ENCODE measurements around the gene KRTAP10-7.

DNA sequence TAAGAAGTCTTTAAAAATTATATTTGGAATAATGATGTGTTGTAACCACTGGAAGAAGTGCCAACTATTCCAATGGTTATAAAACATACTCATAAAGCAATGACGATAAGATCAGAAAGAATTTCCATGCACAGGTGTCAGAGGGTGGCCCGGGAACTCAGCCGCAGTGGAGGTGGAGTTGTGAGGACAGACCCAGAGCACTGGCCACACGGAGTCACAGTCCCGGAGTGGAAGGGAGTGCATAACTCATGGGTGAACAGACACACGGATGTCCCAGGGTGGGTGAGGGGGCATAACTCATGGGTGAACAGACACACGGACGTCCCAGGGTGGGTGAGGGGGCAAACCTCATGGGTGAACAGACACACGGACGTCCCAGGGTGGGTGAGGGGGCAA, 24.4 kb upstream of the KRTAP10-7 start:
- TF ChIP-seq POLR2AphosphoS5 (IDR thresholded peaks at IDR 0.05; ENCODE audit: low read depth) (no peak), EZH2 (IDR thresholded peaks at IDR 0.05; ENCODE audit: low read depth, unreplicated experiment) (no peak), CREB1 (CRISPR knock-in tag; IDR thresholded peaks at IDR 0.05; ENCODE audit: low read depth) (no peak), ZNF331 (CRISPR knock-in tag; IDR thresholded peaks at IDR 0.05; ENCODE audit: low read depth) (no peak)
- TF ChIP-seq, protein P1, sequence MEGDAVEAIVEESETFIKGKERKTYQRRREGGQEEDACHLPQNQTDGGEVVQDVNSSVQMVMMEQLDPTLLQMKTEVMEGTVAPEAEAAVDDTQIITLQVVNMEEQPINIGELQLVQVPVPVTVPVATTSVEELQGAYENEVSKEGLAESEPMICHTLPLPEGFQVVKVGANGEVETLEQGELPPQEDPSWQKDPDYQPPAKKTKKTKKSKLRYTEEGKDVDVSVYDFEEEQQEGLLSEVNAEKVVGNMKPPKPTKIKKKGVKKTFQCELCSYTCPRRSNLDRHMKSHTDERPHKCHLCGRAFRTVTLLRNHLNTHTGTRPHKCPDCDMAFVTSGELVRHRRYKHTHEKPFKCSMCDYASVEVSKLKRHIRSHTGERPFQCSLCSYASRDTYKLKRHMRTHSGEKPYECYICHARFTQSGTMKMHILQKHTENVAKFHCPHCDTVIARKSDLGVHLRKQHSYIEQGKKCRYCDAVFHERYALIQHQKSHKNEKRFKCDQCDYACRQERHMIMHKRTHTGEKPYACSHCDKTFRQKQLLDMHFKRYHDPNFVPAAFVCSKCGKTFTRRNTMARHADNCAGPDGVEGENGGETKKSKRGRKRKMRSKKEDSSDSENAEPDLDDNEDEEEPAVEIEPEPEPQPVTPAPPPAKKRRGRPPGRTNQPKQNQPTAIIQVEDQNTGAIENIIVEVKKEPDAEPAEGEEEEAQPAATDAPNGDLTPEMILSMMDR (conservative IDR thresholded peaks at IDR 0.05; ENCODE audit: low read depth in 2 of 2) = no peak
- TF ChIP-seq, protein P2, sequence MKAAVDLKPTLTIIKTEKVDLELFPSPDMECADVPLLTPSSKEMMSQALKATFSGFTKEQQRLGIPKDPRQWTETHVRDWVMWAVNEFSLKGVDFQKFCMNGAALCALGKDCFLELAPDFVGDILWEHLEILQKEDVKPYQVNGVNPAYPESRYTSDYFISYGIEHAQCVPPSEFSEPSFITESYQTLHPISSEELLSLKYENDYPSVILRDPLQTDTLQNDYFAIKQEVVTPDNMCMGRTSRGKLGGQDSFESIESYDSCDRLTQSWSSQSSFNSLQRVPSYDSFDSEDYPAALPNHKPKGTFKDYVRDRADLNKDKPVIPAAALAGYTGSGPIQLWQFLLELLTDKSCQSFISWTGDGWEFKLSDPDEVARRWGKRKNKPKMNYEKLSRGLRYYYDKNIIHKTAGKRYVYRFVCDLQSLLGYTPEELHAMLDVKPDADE (IDR thresholded peaks at IDR 0.05) = no peak
- TF ChIP-seq, protein P3, sequence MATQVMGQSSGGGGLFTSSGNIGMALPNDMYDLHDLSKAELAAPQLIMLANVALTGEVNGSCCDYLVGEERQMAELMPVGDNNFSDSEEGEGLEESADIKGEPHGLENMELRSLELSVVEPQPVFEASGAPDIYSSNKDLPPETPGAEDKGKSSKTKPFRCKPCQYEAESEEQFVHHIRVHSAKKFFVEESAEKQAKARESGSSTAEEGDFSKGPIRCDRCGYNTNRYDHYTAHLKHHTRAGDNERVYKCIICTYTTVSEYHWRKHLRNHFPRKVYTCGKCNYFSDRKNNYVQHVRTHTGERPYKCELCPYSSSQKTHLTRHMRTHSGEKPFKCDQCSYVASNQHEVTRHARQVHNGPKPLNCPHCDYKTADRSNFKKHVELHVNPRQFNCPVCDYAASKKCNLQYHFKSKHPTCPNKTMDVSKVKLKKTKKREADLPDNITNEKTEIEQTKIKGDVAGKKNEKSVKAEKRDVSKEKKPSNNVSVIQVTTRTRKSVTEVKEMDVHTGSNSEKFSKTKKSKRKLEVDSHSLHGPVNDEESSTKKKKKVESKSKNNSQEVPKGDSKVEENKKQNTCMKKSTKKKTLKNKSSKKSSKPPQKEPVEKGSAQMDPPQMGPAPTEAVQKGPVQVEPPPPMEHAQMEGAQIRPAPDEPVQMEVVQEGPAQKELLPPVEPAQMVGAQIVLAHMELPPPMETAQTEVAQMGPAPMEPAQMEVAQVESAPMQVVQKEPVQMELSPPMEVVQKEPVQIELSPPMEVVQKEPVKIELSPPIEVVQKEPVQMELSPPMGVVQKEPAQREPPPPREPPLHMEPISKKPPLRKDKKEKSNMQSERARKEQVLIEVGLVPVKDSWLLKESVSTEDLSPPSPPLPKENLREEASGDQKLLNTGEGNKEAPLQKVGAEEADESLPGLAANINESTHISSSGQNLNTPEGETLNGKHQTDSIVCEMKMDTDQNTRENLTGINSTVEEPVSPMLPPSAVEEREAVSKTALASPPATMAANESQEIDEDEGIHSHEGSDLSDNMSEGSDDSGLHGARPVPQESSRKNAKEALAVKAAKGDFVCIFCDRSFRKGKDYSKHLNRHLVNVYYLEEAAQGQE (IDR thresholded peaks at IDR 0.05; ENCODE audit: unreplicated experiment) = no peak
